IMR-90 (cell line): Measurements from ENCODE around the gene RAB11FIP4. TPM values are rescaled to one million over a fixed set of nuclear protein-coding genes. Genes with fewer than 3 reads are reported as not detected.
A peak's percentile ranks its signal among the peaks of the same experiment; 100 is the strongest.

ENCODE experiments used
- ATAC-seq: fragments of 200-7000 bp; cut with Tn5 transposase; 2 replicates; pipeline ENCODE4 v1.9.1; 2020; ENCODE audit warnings: low read depth, mild to moderate bottlenecking, moderate library complexity
- BruUV-seq: library from RNA; stranded (reverse); fragments of 400-500 nt; replicated peaks from 2 replicates; lab custom pipeline; 2021; lab: Mats Ljungman, UMichigan
- CTCF ChIA-PET: fragments of 300-600 bp; formaldehyde crosslinking; extraction: SDS; loops from one replicate; lab custom pipeline; 2021; ENCODE audit warnings: antibody characterized with exemption; lab: Yijun Ruan, JAX
- POLR2A ChIA-PET: fragments of 300-600 bp; sonication (Branson Sonifier 250); formaldehyde crosslinking; loops from one replicate; lab custom pipeline; 2022; ENCODE audit warnings: antibody characterized with exemption; ENCODE audit not compliant: unreplicated experiment; lab: Charles Lee
- DNase-seq: peaks from one replicate; pipeline ENCODE4 v3.0.0; 2013
- H2AFZ ChIP-seq: replicated peaks from 2 replicates; pipeline ENCODE3; 2013; ENCODE audit warnings: low read length, mild to moderate bottlenecking; ENCODE audit not compliant: poor library complexity
- H2AK5ac ChIP-seq: 2 replicates; pipeline ENCODE4 v1.6.1; 2013; ENCODE audit warnings: low read depth, low read length, inconsistent platforms
- H2AK9ac ChIP-seq: replicated peaks from 2 replicates; pipeline ENCODE3; 2013; ENCODE audit warnings: mild to moderate bottlenecking, low read depth, low read length, moderate library complexity; ENCODE audit not compliant: poor library complexity
- H2BK120ac ChIP-seq: 2 replicates; pipeline ENCODE4 v1.6.1; 2013; ENCODE audit warnings: low read depth, low read length, inconsistent platforms
- H2BK15ac ChIP-seq: 3 replicates; pipeline ENCODE4 v1.6.1; 2013; ENCODE audit warnings: low read depth, low read length, inconsistent platforms
- H2BK20ac ChIP-seq: 2 replicates; pipeline ENCODE4 v1.6.1; 2013; ENCODE audit warnings: low read depth, mild to moderate bottlenecking, inconsistent platforms, low read length, moderate library complexity
- H2BK5ac ChIP-seq: 2 replicates; pipeline ENCODE4 v1.6.1; 2013; ENCODE audit warnings: mild to moderate bottlenecking, low read depth, low read length, inconsistent platforms; ENCODE audit not compliant: poor library complexity, severe bottlenecking
- H3K14ac ChIP-seq: replicated peaks from 2 replicates; pipeline ENCODE4 v1.6.1; 2013; ENCODE audit warnings: low read depth, low read length, inconsistent platforms
- H3K18ac ChIP-seq: 2 replicates; pipeline ENCODE4 v1.6.1; 2013; ENCODE audit warnings: low read depth, low read length, control low read depth
- H3K23ac ChIP-seq: 2 replicates; pipeline ENCODE4 v1.6.1; 2013; ENCODE audit warnings: low read depth, low read length, inconsistent platforms
- H3K27ac ChIP-seq: 2 replicates; pipeline ENCODE4 v1.5.1; 2013; ENCODE audit warnings: mild to moderate bottlenecking, control low read depth, low read length; ENCODE audit not compliant: insufficient read depth
- H3K27me3 ChIP-seq: 2 replicates; pipeline ENCODE4 v1.6.1; 2013; ENCODE audit warnings: low read length; ENCODE audit not compliant: control insufficient read depth, insufficient read depth
- H3K36me3 ChIP-seq: 2 replicates; pipeline ENCODE4 v1.6.1; 2013; ENCODE audit warnings: low read length, mixed read lengths; ENCODE audit not compliant: control insufficient read depth, insufficient read depth
- H3K4ac ChIP-seq: 2 replicates; pipeline ENCODE4 v1.6.1; 2013; ENCODE audit warnings: low read depth, low read length, inconsistent platforms
- H3K4me1 ChIP-seq: 2 replicates; pipeline ENCODE4 v1.6.1; 2013; ENCODE audit warnings: low read length, mixed read lengths; ENCODE audit not compliant: control insufficient read depth, insufficient read depth
- H3K4me2 ChIP-seq: 2 replicates; pipeline ENCODE4 v1.6.1; 2013; ENCODE audit warnings: low read depth, mild to moderate bottlenecking, control low read depth, low read length, moderate library complexity
- H3K4me3 ChIP-seq: 2 replicates; pipeline ENCODE4 v1.5.1; 2013; ENCODE audit warnings: low read depth, mild to moderate bottlenecking, control low read depth, low read length, moderate library complexity; ENCODE audit not compliant: insufficient read depth
- H3K56ac ChIP-seq: 2 replicates; pipeline ENCODE4 v1.6.1; 2013; ENCODE audit warnings: low read length, inconsistent platforms; ENCODE audit not compliant: insufficient read depth; ENCODE audit errors: extremely low read depth
- H3K79me1 ChIP-seq, 2 experiments: 2 replicates each; pipeline ENCODE4 v1.6.1; 2013; ENCODE audit warnings: low read length in 2 of 2, inconsistent platforms in 1 of 2, low read depth in 1 of 2
- H3K9ac ChIP-seq: 2 replicates; pipeline ENCODE4 v1.6.1; 2013; ENCODE audit warnings: low read depth, low read length, control low read depth
- H3K9me1 ChIP-seq: 2 replicates; pipeline ENCODE4 v1.6.1; 2013; ENCODE audit warnings: low read length, inconsistent platforms; ENCODE audit not compliant: insufficient read depth
- H3K9me3 ChIP-seq: 2 replicates; pipeline ENCODE4 v1.6.1; 2013; ENCODE audit warnings: low read length; ENCODE audit not compliant: control insufficient read depth, insufficient read depth
- H4K20me1 ChIP-seq: 2 replicates; pipeline ENCODE4 v1.6.1; 2013; ENCODE audit warnings: low read length, inconsistent platforms; ENCODE audit not compliant: insufficient read depth
- H4K5ac ChIP-seq: 2 replicates; pipeline ENCODE4 v1.6.1; 2013; ENCODE audit warnings: mild to moderate bottlenecking, low read depth, low read length, control low read depth
- H4K8ac ChIP-seq, 2 experiments: 2 replicates each; pipeline ENCODE4 v1.6.1; 2013; ENCODE audit warnings: low read depth in 2 of 2, low read length in 2 of 2, control low read depth in 1 of 2, inconsistent platforms in 1 of 2
- H4K91ac ChIP-seq: 2 replicates; pipeline ENCODE4 v1.6.1; 2013; ENCODE audit warnings: low read depth, low read length, inconsistent platforms; ENCODE audit not compliant: insufficient read depth
- BHLHE40 ChIP-seq: fragments of 150-350 bp; IDR thresholded peaks from 2 replicates; pipeline ENCODE4 v1.6.1; 2016; ENCODE audit warnings: mild to moderate bottlenecking, low read depth, low read length
- CEBPB ChIP-seq: IDR thresholded peaks from 2 replicates; pipeline ENCODE4 v1.6.1; 2012; ENCODE audit warnings: low read depth, low read length, improper control_type of control experiment
- CHD1 ChIP-seq: IDR thresholded peaks from 2 replicates; pipeline ENCODE4 v1.6.1; 2012; ENCODE audit warnings: low read depth, low read length, improper control_type of control experiment
- CTCF ChIP-seq: conservative IDR thresholded peaks from 2 replicates; pipeline ENCODE4 v1.5.1; 2012; ENCODE audit warnings: mild to moderate bottlenecking, low read depth, low read length, improper control_type of control experiment
- ELK1 ChIP-seq: fragments of 150-350 bp; IDR thresholded peaks from 2 replicates; pipeline ENCODE4 v1.6.1; 2016; ENCODE audit warnings: low read depth, mild to moderate bottlenecking, low read length, moderate library complexity, borderline replicate concordance
- FOS ChIP-seq: fragments of 150-350 bp; IDR thresholded peaks from 2 replicates; pipeline ENCODE4 v1.6.1; 2016; ENCODE audit warnings: low read depth, low read length
- MAFK ChIP-seq: IDR thresholded peaks from 2 replicates; pipeline ENCODE4 v1.6.1; 2012; ENCODE audit warnings: low read depth, low read length, improper control_type of control experiment
- MAZ ChIP-seq: IDR thresholded peaks from 2 replicates; pipeline ENCODE4 v1.6.1; 2012; ENCODE audit warnings: low read depth, mild to moderate bottlenecking, low read length, improper control_type of control experiment, moderate library complexity, borderline replicate concordance
- MXI1 ChIP-seq: IDR thresholded peaks from 2 replicates; pipeline ENCODE4 v1.6.1; 2012; ENCODE audit warnings: low read depth, mild to moderate bottlenecking, low read length, moderate library complexity, borderline replicate concordance
- NFE2L2 ChIP-seq: fragments of 150-350 bp; IDR thresholded peaks from 2 replicates; pipeline ENCODE4 v1.6.1; 2016; ENCODE audit warnings: low read depth, mild to moderate bottlenecking, low read length
- POLR2A ChIP-seq: IDR thresholded peaks from 2 replicates; pipeline ENCODE4 v1.6.1; 2012; ENCODE audit warnings: mild to moderate bottlenecking, low read depth, low read length
- RAD21 ChIP-seq: IDR thresholded peaks from 2 replicates; pipeline ENCODE4 v1.6.1; 2012; ENCODE audit warnings: low read length, improper control_type of control experiment
- RFX5 ChIP-seq: IDR thresholded peaks from 2 replicates; pipeline ENCODE4 v1.8.0; 2012; ENCODE audit warnings: low read depth, mild to moderate bottlenecking, low read length, moderate library complexity
- SMC3 ChIP-seq: fragments of 150-350 bp; IDR thresholded peaks from 2 replicates; pipeline ENCODE4 v1.6.1; 2016; ENCODE audit warnings: low read depth, mild to moderate bottlenecking, antibody characterized with exemption, low read length, moderate library complexity
- USF2 ChIP-seq: fragments of 150-350 bp; IDR thresholded peaks from 2 replicates; pipeline ENCODE4 v1.6.1; 2017; ENCODE audit warnings: mild to moderate bottlenecking, antibody characterized with exemption, low read length, low read depth
- WGBS, 2 experiments: methylation state at CpG; one replicate each; pipeline versions ENCODE4 v1.1.5 to v1.1.7; 2013; ENCODE audit warnings: missing lambda C conversion rate in 2 of 2; ENCODE audit not compliant: insufficient read length in 1 of 2; ENCODE audit errors: extremely low coverage in 2 of 2; 5-methylcytosine and 5-hydroxymethylcytosine counted together
- dilution Hi-C: fragments of 300-500 bp; cut with HindIII; formaldehyde crosslinking; loops from one replicate; pipeline ENCODE4 v1.14.3; 2018; ENCODE audit warnings: low sequenced_read_pairs; ENCODE audit not compliant: unreplicated experiment
- in situ Hi-C: fragments of 300-500 bp; cut with MboI; formaldehyde crosslinking; loops from 3 replicates; pipeline ENCODE4 v1.14.3; 2019; ENCODE audit warnings: low sequenced_read_pairs, inconsistent platforms, mixed read lengths
- intact Hi-C: fragments of 100-400 bp; cut with micrococcal nuclease; formaldehyde crosslinking; loops from 2 replicates; pipeline ENCODE4 v1.10.0; 2022
- polyA plus RNA-seq, 3 experiments: library from polyadenylated mRNA; depleted of rRNA; stranded (reverse); fragments of >200 nt; gene quantifications; 2 replicates each; pipeline ENCODE4 v1.2.3, GENCODE V29; 2012; ENCODE audit warnings: low replicate concordance in 1 of 3
- total RNA-seq: library from RNA; depleted of rRNA; stranded (reverse); fragments of >200 nt; gene quantifications from 2 replicates; pipeline ENCODE4 v1.2.3, GENCODE V29; 2012

Gene RAB11FIP4
- total and polyA plus RNA-seq, 2 of the 4 experiments (the other 2 are of a cell fraction) = 0.68 to 1.1 TPM

DNA sequence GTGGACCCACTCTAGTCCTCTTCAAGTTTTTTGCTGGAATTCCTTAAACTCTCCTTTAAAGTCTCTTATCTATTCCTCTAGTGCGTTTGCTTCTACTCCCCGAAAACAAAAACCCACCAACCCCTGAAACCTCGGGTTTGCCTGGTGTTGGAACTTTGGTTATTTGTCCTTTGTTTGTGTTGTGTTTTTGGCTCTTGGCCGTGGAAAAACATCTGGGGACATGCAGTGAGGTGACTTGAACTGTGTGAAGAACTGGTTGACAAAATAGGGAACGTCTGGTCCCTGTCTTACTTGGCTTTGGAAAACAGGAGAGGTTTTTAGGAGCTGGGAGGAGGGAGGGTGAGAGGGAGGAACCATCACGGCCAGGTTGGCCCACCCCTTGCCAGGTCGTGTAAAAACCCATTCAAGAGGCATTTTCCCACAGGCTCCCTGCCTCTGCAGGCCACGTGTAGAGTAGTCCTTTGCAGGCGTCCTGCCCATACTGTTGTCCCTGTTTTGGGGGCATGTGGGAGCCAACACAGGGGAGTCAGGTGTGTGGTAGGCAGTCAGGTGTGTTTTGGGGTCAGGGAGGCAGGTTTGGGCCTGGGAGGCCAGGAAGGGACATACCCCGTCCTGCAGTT, 169.3 kb downstream of the RAB11FIP4 start:
- peak overlapping the region; percentile 16; the same call in 2 of the 3 replicates for H2BK15ac ChIP-seq
- H4K5ac ChIP-seq = peak overlapping the region; percentile 71
- POLR2A ChIA-PET = no interaction called here
- in situ Hi-C loops (no loop called here), intact Hi-C loops (loop anchor here (2.0 kb wide), 1 partner anchor 36 kb away; no protein-coding TSS in a partner anchor), dilution Hi-C loops (no loop called here)
- peaks cover 31% of the 10 kb centered on the region for H3K4me1 ChIP-seq
- peak overlapping the region; percentile 78 to 93 for H4K8ac ChIP-seq
- H2BK120ac ChIP-seq = peak overlapping the region; percentile 64
- peak overlapping the region; percentile 29 for H3K23ac ChIP-seq
- CTCF ChIA-PET = no interaction called here
- H2AFZ ChIP-seq = peak overlapping the region; percentile 83
- H2AK5ac ChIP-seq = peak overlapping the region; percentile 78
- H3K27ac ChIP-seq = peak overlapping the region; percentile 87
- H3K36me3 ChIP-seq = peaks cover 5% of the 10 kb centered on the region; the same call in 1 of the 2 replicates
- BruUV-seq = no TSS peak
- peak overlapping the region; percentile 52 for H3K56ac ChIP-seq
- peak overlapping the region; percentile 84 for H4K91ac ChIP-seq
- peak overlapping the region; percentile 99 for H2AK9ac ChIP-seq
- H3K14ac ChIP-seq = peak overlapping the region; percentile 80
- no peaks in the 10 kb centered on the region for H3K9me3 ChIP-seq
- H4K20me1 ChIP-seq = peaks cover 19% of the 10 kb centered on the region
- H3K4ac ChIP-seq = peak overlapping the region; percentile 82
- peak overlapping the region; percentile 38; the same call in 1 of the 2 replicates for H2BK20ac ChIP-seq
- DNase-seq = no peak
- ATAC-seq = no peak
- peak overlapping the region; percentile 80 for H2BK5ac ChIP-seq
- H3K79me1 ChIP-seq = peaks cover 3 to 54% of the 10 kb centered on the region in 2 experiments; a peak in 2 of 4 replicates
- peak overlapping the region; percentile 89 for H3K9ac ChIP-seq
- H3K4me3 ChIP-seq = peak overlapping the region; percentile 70
- peak overlapping the region; percentile 58; the same call in 1 of the 2 replicates for H3K18ac ChIP-seq
- H3K4me2 ChIP-seq = peak overlapping the region; percentile 87
- 90% methylated on average over 2 of the region's 10 CpGs; no CpG with 5 or more reads in 1 of the 2 experiments for WGBS, 2 experiments
- no peaks in the 10 kb centered on the region for H3K27me3 ChIP-seq
- H3K9me1 ChIP-seq = peaks cover 17% of the 10 kb centered on the region
- TF ChIP-seq MAZ (no peak), FOS (no peak), NFE2L2 (no peak), BHLHE40 (no peak), CHD1 (no peak), SMC3 (no peak), POLR2A (no peak; the same call in 1 of the 2 replicates), RAD21 (no peak), USF2 (no peak), ELK1 (no peak), MAFK (no peak), MXI1 (no peak), CEBPB (no peak), CTCF (no peak), RFX5 (no peak)
